ENCODE measurements around the gene IPCEF1.

Gene IPCEF1

GRCh38 chr6:154243793-154244750, 112.5 kb downstream of the IPCEF1 start:
- DNase-seq: no peak

GRCh38 chr6:154242617-154243357, 113.8 kb downstream of the IPCEF1 start:
- DNase-seq: no peak

- no peak for DNase-seq
Observed at GRCh38 chr6:154241581-154241980, 115.0 kb downstream of the IPCEF1 start.

- peak in 1 of 2 experiments; percentile 45 for DNase-seq
Observed at GRCh38 chr6:154241061-154241460, 115.5 kb downstream of the IPCEF1 start.

- DNase-seq: peak in 1 of 2 experiments; percentile 35
Observed at GRCh38 chr6:154239392-154239791, 117.2 kb downstream of the IPCEF1 start.

- no peak for DNase-seq
Observed at GRCh38 chr6:154238831-154239230, 117.8 kb downstream of the IPCEF1 start.

GRCh38 chr6:154236646-154237301, 119.8 kb downstream of the IPCEF1 start:
- no peak for DNase-seq

GRCh38 chr6:154234019-154234772, 122.4 kb downstream of the IPCEF1 start:
- no peak for DNase-seq

- no peak for DNase-seq
Observed at GRCh38 chr6:154233383-154233782, 123.2 kb downstream of the IPCEF1 start.

- DNase-seq: no peak
Observed at GRCh38 chr6:154232013-154232910, 124.3 kb downstream of the IPCEF1 start.

- DNase-seq: no peak
Observed at GRCh38 chr6:154230910-154231595, 125.5 kb downstream of the IPCEF1 start.

- no peak for DNase-seq
Observed at GRCh38 chr6:154230393-154230792, 126.2 kb downstream of the IPCEF1 start.

- peak; percentile 46 to 71 for DNase-seq
Observed at GRCh38 chr6:154229786-154230185, 126.8 kb downstream of the IPCEF1 start.

- no peak for DNase-seq
Observed at GRCh38 chr6:154228521-154228905, 128.1 kb downstream of the IPCEF1 start.

GRCh38 chr6:154227862-154228520, 128.6 kb downstream of the IPCEF1 start:
- no peak for DNase-seq

- DNase-seq: no peak
Observed at GRCh38 chr6:154226461-154226860, 130.1 kb downstream of the IPCEF1 start.

- no peak for DNase-seq
Observed at GRCh38 chr6:154223296-154223695, 133.3 kb downstream of the IPCEF1 start.

GRCh38 chr6:154222716-154223115, 133.9 kb downstream of the IPCEF1 start:
- DNase-seq: no peak

GRCh38 chr6:154219250-154219649, 137.4 kb downstream of the IPCEF1 start:
- DNase-seq: no peak

- no peak for DNase-seq
Observed at GRCh38 chr6:154218787-154219186, 137.8 kb downstream of the IPCEF1 start.
